ENCODE results near the gene SNRPD3.

- TF ChIP-seq CTCF (IDR thresholded peaks at IDR 0.05) (no peak), POLR2A (IDR thresholded peaks at IDR 0.05) (no peak), POLR2AphosphoS5 (IDR thresholded peaks at IDR 0.05) (no peak)
Measured at GRCh38 chr22:24589518-24590030, 33.8 kb downstream of the SNRPD3 start.

All from stomach (tissue), 4 donors.